GM12801 (cell line): ENCODE measurements around the gene MYO1A.

Experiments
- CTCF ChIP-seq: IDR thresholded peaks from one replicate; pipeline ENCODE4 v1.5.1; 2011; ENCODE audit warnings: control low read depth; ENCODE audit not compliant: insufficient read length; ENCODE audit errors: extremely low read depth

MYO1A gene

GRCh38 chr12:56995930-56996496, 53.9 kb downstream of the MYO1A start:
- TF ChIP-seq CTCF, result no peak

GRCh38 chr12:56995201-56995929, 54.6 kb downstream of the MYO1A start:
- TF ChIP-seq CTCF, result no peak

DNA sequence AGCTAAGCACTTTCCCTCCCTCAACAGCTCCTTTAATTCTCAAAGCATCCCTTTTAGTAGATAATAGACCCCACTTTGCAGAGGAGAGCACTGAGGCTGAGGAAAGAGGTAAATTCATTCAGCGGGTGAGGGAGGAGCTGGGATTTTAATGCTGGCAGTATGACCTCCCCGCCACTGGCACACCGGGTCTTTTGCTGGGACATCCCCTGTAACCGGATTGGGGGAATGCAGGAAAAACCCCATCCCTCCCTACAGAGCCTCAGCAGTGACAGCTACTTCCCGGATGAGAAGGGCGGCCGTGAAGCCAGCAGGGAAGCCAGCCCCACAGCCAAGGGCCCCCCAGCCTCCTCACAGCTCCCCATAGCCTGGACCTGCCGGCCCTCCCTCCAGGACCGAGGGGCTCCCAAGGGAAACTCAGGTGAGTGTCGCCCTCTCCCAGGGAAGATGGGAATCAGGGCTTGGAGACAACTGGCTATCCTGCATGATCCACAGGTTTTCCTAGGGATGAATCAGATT, 55.6 kb downstream of the MYO1A start:
- no peak for TF ChIP-seq CTCF

GRCh38 chr12:56993346-56993745, 56.6 kb downstream of the MYO1A start:
- no peak for TF ChIP-seq CTCF

DNA sequence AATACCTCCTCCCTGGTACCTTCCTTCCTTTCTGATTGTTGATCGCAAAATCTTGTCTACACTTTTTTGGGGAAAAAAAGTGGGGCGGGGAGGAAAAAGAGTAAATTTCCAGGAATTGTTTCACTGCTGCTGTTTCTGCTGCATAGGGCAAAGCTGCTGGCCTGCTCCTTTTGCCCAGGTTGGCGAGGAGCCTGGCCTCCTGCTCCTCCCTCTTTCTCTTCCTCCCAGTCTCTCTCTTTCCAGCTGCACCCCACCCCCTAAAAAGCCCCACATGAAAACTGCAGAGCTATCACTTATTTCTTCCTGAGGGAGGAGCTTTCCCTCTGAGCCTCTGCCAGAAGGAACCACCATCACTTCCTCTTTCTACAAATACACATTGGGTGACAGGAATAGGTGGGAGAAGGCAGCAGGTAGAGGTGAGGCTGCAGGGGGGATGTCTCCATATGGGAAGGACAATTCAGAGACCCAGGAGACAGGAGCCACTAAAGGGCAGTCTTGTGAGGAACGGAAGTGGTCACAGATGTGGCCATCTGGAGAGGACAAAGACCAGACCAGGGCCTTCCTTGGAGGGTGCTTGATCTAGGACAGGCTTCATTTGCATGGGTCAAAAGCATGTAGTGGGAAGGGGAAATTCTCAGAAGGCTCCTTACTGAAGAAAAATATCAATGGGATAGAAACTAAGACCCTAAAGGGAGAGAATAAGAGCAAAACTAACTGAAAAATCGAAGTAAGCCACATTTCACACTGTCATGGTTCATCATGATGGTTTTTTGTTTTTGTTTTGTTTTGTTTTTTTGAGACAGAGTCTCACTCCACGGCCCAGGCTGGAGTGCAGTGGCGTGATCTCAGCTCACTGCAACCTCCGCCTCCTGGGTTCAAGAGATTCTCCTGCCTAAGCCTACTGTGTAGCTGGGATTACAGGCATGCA, 58.3 kb downstream of the MYO1A start:
- no peak for TF ChIP-seq CTCF

GRCh38 chr12:56990648-56991318, 59.1 kb downstream of the MYO1A start:
- no peak for TF ChIP-seq CTCF
